ENCODE measurements around the gene ZC3H7A. TPM values are rescaled to one million over a fixed set of nuclear protein-coding genes. Genes with fewer than 3 reads are reported as not detected.

ZC3H7A gene
- total and polyA plus RNA-seq, 9 of the 15 experiments (the other 6 are each of a cell fraction or from before 2014, with no cell fraction given), result 19.8 to 49.1 (median 28.2) TPM

DNA sequence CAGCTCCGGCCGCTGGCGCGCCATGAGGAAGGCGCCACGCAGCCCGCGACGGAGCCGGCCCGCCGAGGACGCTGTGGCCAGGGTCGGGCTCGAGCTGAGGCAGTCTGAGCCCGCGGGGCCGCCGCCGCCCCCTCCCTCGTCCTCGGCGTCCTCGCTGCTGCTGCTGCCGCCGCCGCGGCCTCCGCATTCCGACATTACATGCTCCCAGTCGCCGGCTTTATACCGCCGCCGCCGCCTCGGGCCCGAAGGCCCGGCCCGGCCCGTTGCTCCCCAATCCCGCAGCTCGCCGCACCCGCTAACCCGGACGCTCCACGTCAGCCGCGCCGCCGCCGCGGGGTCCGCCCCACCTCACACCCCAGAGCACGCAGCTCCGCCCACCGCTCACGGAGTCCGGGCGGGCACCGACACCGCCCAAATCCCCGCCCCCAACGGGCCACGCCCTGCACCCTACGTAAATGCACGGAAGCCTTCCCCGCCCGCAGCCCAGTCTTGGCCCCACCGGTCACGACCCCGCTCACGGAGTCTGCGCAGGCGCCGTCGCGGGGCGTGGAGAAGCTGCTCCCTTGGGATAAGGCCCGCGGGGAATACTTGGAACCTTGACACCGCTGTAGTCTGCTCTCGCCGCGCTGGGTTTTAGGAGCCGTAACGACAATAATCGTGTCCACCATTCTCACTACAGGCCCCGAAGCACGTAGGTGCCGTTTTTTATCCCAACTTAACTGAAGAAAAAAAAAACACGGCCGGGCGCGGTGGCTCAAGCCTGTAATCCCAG is 54.3 kb downstream of the ZC3H7A start, which contains the start of gene TXNDC11 (continued):
- TF ChIP-seq, protein P1, sequence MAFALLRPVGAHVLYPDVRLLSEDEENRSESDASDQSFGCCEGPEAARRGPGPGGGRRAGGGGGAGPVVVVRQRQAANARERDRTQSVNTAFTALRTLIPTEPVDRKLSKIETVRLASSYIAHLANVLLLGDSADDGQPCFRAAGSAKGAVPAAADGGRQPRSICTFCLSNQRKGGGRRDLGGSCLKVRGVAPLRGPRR (CRISPR knock-in tag; IDR thresholded peaks at IDR 0.05), result no peak
- TF ChIP-seq HDGF (IDR thresholded peaks at IDR 0.05), result peak; percentile 77; the same call in 1 of the 2 replicates
- TF ChIP-seq DMBX1 (CRISPR knock-in tag; IDR thresholded peaks at IDR 0.05; ENCODE audit: borderline replicate concordance), result no peak
- TF ChIP-seq CEBPG (CRISPR knock-in tag; IDR thresholded peaks at IDR 0.05), result no peak
- no peak for TF ChIP-seq CEBPG (tag; conservative IDR thresholded peaks at IDR 0.05 in 1 of 2, IDR thresholded peaks at IDR 0.05 in 1 of 2)
- TF ChIP-seq, protein P2, sequence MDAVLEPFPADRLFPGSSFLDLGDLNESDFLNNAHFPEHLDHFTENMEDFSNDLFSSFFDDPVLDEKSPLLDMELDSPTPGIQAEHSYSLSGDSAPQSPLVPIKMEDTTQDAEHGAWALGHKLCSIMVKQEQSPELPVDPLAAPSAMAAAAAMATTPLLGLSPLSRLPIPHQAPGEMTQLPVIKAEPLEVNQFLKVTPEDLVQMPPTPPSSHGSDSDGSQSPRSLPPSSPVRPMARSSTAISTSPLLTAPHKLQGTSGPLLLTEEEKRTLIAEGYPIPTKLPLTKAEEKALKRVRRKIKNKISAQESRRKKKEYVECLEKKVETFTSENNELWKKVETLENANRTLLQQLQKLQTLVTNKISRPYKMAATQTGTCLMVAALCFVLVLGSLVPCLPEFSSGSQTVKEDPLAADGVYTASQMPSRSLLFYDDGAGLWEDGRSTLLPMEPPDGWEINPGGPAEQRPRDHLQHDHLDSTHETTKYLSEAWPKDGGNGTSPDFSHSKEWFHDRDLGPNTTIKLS (IDR thresholded peaks at IDR 0.05; ENCODE audit: borderline replicate concordance, low read depth), result peak; percentile 90
- no peak for TF ChIP-seq RBM17 (IDR thresholded peaks at IDR 0.05; ENCODE audit: borderline replicate concordance, low read depth, low read length)
- TF ChIP-seq HDAC1 (IDR thresholded peaks at IDR 0.05), result no peak
- TF ChIP-seq, protein P3, sequence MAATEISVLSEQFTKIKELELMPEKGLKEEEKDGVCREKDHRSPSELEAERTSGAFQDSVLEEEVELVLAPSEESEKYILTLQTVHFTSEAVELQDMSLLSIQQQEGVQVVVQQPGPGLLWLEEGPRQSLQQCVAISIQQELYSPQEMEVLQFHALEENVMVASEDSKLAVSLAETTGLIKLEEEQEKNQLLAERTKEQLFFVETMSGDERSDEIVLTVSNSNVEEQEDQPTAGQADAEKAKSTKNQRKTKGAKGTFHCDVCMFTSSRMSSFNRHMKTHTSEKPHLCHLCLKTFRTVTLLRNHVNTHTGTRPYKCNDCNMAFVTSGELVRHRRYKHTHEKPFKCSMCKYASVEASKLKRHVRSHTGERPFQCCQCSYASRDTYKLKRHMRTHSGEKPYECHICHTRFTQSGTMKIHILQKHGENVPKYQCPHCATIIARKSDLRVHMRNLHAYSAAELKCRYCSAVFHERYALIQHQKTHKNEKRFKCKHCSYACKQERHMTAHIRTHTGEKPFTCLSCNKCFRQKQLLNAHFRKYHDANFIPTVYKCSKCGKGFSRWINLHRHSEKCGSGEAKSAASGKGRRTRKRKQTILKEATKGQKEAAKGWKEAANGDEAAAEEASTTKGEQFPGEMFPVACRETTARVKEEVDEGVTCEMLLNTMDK (IDR thresholded peaks at IDR 0.05; ENCODE audit: borderline replicate concordance, insufficient read depth, low read depth, low read length, poor library complexity, severe bottlenecking), result no peak
- TF ChIP-seq NCOR1 (IDR thresholded peaks at IDR 0.05), result no peak
- no peak for TF ChIP-seq FOS (IDR thresholded peaks at IDR 0.05; ENCODE audit: extremely low read depth, insufficient read length)
- TF ChIP-seq ZNF146 (CRISPR knock-in tag; IDR thresholded peaks at IDR 0.05; ENCODE audit: unreplicated experiment), result no peak
- no peak for TF ChIP-seq SMAD2 (IDR thresholded peaks at IDR 0.05; ENCODE audit: low read depth, low read length)
- TF ChIP-seq KAT7 (CRISPR knock-in tag; IDR thresholded peaks at IDR 0.05; ENCODE audit: borderline replicate concordance), result peak; percentile 46; the same call in 1 of the 2 replicates
- no peak for TF ChIP-seq POU5F1 (IDR thresholded peaks at IDR 0.05; ENCODE audit: borderline replicate concordance, low read depth, low read length, partially characterized antibody)
- TF ChIP-seq, protein P4, sequence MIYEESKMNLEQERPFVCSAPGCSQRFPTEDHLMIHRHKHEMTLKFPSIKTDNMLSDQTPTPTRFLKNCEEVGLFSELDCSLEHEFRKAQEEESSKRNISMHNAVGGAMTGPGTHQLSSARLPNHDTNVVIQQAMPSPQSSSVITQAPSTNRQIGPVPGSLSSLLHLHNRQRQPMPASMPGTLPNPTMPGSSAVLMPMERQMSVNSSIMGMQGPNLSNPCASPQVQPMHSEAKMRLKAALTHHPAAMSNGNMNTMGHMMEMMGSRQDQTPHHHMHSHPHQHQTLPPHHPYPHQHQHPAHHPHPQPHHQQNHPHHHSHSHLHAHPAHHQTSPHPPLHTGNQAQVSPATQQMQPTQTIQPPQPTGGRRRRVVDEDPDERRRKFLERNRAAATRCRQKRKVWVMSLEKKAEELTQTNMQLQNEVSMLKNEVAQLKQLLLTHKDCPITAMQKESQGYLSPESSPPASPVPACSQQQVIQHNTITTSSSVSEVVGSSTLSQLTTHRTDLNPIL (CRISPR knock-in tag; IDR thresholded peaks at IDR 0.05), result no peak
- no peak for TF ChIP-seq HSF4 (CRISPR knock-in tag; IDR thresholded peaks at IDR 0.05; ENCODE audit: borderline replicate concordance)
- no peak for TF ChIP-seq TSC22D4 (tag; IDR thresholded peaks at IDR 0.05)
- TF ChIP-seq IFI16 (CRISPR knock-in tag; IDR thresholded peaks at IDR 0.05), result no peak
- no peak for TF ChIP-seq ZKSCAN1 (IDR thresholded peaks at IDR 0.05; ENCODE audit: low read depth, low read length)
- TF ChIP-seq LEF1 (IDR thresholded peaks at IDR 0.05), result no peak
- no peak for TF ChIP-seq ZFP1 (CRISPR knock-in tag; IDR thresholded peaks at IDR 0.05)
